MM.1S (cell line): ENCODE results near the gene DSCAML1.

Source experiments
- EZH2 ChIP-seq: fragments of 300-600 bp; sonication (generic); optimal IDR thresholded peaks from 2 replicates; pipeline ENCODE3; 2017; ENCODE audit warnings: low read depth, mild to moderate bottlenecking, antibody characterized with exemption, low read length, mixed read lengths
- EZH2phosphoT487 ChIP-seq: fragments of 300-600 bp; sonication (generic); IDR thresholded peaks from 2 replicates; pipeline ENCODE4 v1.6.1; 2018; ENCODE audit warnings: antibody characterized with exemption, low read length
- TF ChIP-seq, protein P1 (sequence below): fragments of 300-600 bp; sonication (generic); IDR thresholded peaks from 2 replicates; pipeline ENCODE4 v1.5.1; 2016; ENCODE audit warnings: antibody characterized with exemption, low read length, mixed read lengths

DNA sequence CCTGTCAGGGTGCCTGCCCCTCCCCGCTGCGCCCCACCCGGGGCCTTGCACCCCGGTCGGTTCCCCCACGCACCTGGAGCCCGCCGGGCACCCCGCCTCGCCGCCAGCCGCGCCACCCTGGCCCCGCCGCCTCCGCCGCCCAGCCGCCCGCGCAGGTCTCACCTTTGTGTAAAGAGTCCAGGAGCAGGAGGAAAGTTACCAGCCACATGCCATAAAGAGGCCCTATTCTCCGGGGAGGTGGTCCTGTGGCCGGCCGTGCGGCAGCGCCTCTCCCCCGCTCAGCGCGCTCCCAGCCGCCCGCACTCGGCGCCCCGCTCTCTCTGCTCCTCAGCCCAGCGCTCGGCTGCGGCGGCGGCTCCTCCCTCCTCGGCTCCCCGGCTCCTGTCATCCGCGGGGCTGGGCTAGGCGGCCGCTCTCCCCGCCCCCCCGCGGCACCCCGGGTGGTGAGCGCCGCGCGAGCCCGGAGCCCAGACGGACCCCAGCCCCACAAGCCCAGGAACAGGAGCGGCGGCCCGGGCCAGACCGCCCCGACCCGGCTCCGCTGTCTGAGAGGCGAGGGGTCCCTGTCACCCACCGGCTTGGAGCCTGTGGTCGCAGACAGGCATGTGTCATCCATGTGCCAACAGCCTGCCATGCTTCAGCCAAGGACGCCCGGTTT is at the start of gene DSCAML1:
- TF ChIP-seq, protein P1, sequence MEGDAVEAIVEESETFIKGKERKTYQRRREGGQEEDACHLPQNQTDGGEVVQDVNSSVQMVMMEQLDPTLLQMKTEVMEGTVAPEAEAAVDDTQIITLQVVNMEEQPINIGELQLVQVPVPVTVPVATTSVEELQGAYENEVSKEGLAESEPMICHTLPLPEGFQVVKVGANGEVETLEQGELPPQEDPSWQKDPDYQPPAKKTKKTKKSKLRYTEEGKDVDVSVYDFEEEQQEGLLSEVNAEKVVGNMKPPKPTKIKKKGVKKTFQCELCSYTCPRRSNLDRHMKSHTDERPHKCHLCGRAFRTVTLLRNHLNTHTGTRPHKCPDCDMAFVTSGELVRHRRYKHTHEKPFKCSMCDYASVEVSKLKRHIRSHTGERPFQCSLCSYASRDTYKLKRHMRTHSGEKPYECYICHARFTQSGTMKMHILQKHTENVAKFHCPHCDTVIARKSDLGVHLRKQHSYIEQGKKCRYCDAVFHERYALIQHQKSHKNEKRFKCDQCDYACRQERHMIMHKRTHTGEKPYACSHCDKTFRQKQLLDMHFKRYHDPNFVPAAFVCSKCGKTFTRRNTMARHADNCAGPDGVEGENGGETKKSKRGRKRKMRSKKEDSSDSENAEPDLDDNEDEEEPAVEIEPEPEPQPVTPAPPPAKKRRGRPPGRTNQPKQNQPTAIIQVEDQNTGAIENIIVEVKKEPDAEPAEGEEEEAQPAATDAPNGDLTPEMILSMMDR, result no peak
- TF ChIP-seq EZH2 (no peak), EZH2phosphoT487 (no peak)
